Peyer's patch (tissue), 4 donors: ENCODE measurements around the gene HSPA1A.

Experiments used
- CTCF ChIP-seq, 6 experiments: fragments of 450-650 bp in 4 of 6; fragments of 200-600 bp in 2 of 6; sonication (generic) in 1 of 6; IDR thresholded peaks; one replicate each; pipeline ENCODE4 v1.5.1; 2017 to 2019; ENCODE audit warnings: antibody characterized with exemption in 6 of 6, mild to moderate bottlenecking in 3 of 6, moderate library complexity in 1 of 6
- POLR2A ChIP-seq, 2 donors: fragments of 450-650 bp; IDR thresholded peaks; one replicate each; pipeline ENCODE4 v1.5.1; 2017; ENCODE audit warnings: antibody characterized with exemption in 2 of 2, mild to moderate bottlenecking in 2 of 2, moderate library complexity in 2 of 2

DNA sequence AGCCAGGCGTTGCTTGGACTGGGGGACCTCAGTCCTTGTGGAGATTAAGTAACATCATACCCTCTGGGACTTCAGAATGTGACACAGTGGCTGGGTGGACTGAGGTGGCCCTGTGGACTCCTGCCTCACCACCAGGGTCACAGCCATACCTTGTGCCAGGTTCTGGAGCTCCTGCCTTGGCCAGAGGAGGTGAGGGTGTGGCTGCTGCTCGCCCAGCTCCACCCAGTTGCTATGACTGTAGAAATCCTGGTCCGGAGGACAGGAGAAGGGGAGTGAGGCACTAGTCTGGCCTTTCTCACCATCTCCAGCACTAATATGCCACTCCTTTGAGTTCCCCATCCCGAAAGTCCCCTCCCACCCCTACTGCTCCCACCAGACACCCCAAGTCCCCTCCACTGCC is 40.2 kb upstream of the HSPA1A start:
- TF ChIP-seq CTCF (IDR thresholded peaks at IDR 0.05) (peak in 3 of 6 experiments; percentile 49 to 57 (median 56)), POLR2A (IDR thresholded peaks at IDR 0.05) (peak in 1 of 2 donors; percentile 30)
